ENCODE results near the gene FER1L5.

The FER1L5 gene

GRCh38 chr2:96701636-96702035 lies 59.1 kb downstream of the FER1L5 start:
- peak in 1 of 2 donors; percentile 50 for DNase-seq
- intact Hi-C loops (cut with DNase I; ENCODE audit: low total_unique reads) = no loop called here
- no peak overlapping the region for H3K27ac ChIP-seq
- no peaks in the 10 kb centered on the region for H3K27me3 ChIP-seq
- H3K4me1 ChIP-seq = no peaks in the 10 kb centered on the region
- H3K9me3 ChIP-seq = no peaks in the 10 kb centered on the region
- peaks cover 12 to 73% (median 35%) of the 10 kb centered on the region in 3 donors for H3K36me3 ChIP-seq
- TF ChIP-seq CTCF (IDR thresholded peaks at IDR 0.05) = no peak
- no peak overlapping the region for H3K4me3 ChIP-seq

GRCh38 chr2:96702098-96702785 lies 59.7 kb downstream of the FER1L5 start:
- intact Hi-C loops (cut with DNase I; ENCODE audit: low total_unique reads) = no loop called here
- Histone ChIP-seq H3K27me3 (no peaks in the 10 kb centered on the region), H3K36me3 (peaks cover 18 to 79% (median 41%) of the 10 kb centered on the region in 3 donors), H3K27ac (no peak overlapping the region), H3K4me3 (no peak overlapping the region), H3K9me3 (no peaks in the 10 kb centered on the region), H3K4me1 (no peaks in the 10 kb centered on the region)
- TF ChIP-seq CTCF (IDR thresholded peaks at IDR 0.05) = no peak
- DNase-seq = peak in 1 of 2 donors; percentile 58

GRCh38 chr2:96703021-96703751 lies 60.6 kb downstream of the FER1L5 start:
- peak in 1 of 2 donors; percentile 47 for DNase-seq
- intact Hi-C loops (cut with DNase I; ENCODE audit: low total_unique reads) = no loop called here
- no peak overlapping the region for H3K4me3 ChIP-seq
- no peaks in the 10 kb centered on the region for H3K9me3 ChIP-seq
- no peaks in the 10 kb centered on the region for H3K27me3 ChIP-seq
- no peak for TF ChIP-seq CTCF (IDR thresholded peaks at IDR 0.05)
- H3K27ac ChIP-seq = no peak overlapping the region
- no peaks in the 10 kb centered on the region for H3K4me1 ChIP-seq
- peaks cover 27 to 86% (median 50%) of the 10 kb centered on the region in 3 donors for H3K36me3 ChIP-seq

GRCh38 chr2:96710985-96711384 lies 68.4 kb downstream of the FER1L5 start:
- peaks cover 56 to 91% (median 76%) of the 10 kb centered on the region in 3 donors for H3K36me3 ChIP-seq
- no peak for DNase-seq
- no peak for TF ChIP-seq CTCF (IDR thresholded peaks at IDR 0.05)
- no peak overlapping the region for H3K27ac ChIP-seq
- intact Hi-C loops (cut with DNase I; ENCODE audit: low total_unique reads) = no loop called here
- H3K27me3 ChIP-seq = no peaks in the 10 kb centered on the region
- no peaks in the 10 kb centered on the region for H3K4me1 ChIP-seq
- no peak overlapping the region for H3K4me3 ChIP-seq
- H3K9me3 ChIP-seq = no peaks in the 10 kb centered on the region

- no peak overlapping the region for H3K27ac ChIP-seq
- no peaks in the 10 kb centered on the region for H3K9me3 ChIP-seq
- no peaks in the 10 kb centered on the region for H3K27me3 ChIP-seq
- no peaks in the 10 kb centered on the region for H3K4me1 ChIP-seq
- no peak for DNase-seq
- no peak overlapping the region for H3K4me3 ChIP-seq
- intact Hi-C loops (cut with DNase I; ENCODE audit: low total_unique reads) = no loop called here
- H3K36me3 ChIP-seq = peaks cover 16 to 72% (median 39%) of the 10 kb centered on the region in 3 donors
- TF ChIP-seq CTCF (IDR thresholded peaks at IDR 0.05) = no peak
These were observed 73.1 kb downstream of the FER1L5 start for GRCh38 chr2:96715658-96716057.

All from tibial artery (tissue), 4 donors.